Natural killer cell treated with Interleukin-12 subunit alpha and Interleukin-12 subunit beta and Interleukin-15 and Interleukin-18, amount 100 ng/mL, for 72 hours (primary cell): ENCODE measurements around the gene LHX4. TPM values are rescaled to one million over a fixed set of nuclear protein-coding genes. Genes with fewer than 3 reads are reported as not detected.
A peak's percentile ranks its signal among the peaks of the same experiment; 100 is the strongest.

ENCODE experiments used
- ATAC-seq, 2 donors: fragments of 150-1000 bp; cut with Tn5 transposase in 1 of 2; sonication (Bioruptor Pico), chemical (Tn5 transposase) in 1 of 2; 2 replicates each; pipeline ENCODE4 v1.10.0; 2021
- DNase-seq: peaks from one replicate; pipeline ENCODE4 v3.0.0; 2022; ENCODE audit warnings: low spot score
- H3K27ac Mint-ChIP-seq, 2 donors: 1 replicate in 1 of 2; 2 replicates in 1 of 2; pipeline ENCODE4 v1.8.0; 2022; ENCODE audit warnings: mixed read lengths in 2 of 2, mild to moderate bottlenecking in 1 of 2, moderate library complexity in 1 of 2
- H3K27me3 Mint-ChIP-seq, 2 donors: 1 replicate in 1 of 2; 2 replicates in 1 of 2; pipeline ENCODE4 v1.8.0; 2022; ENCODE audit warnings: mixed read lengths in 2 of 2
- H3K36me3 Mint-ChIP-seq: one replicate; pipeline ENCODE4 v1.8.0; 2022; ENCODE audit warnings: mixed read lengths
- H3K4me1 Mint-ChIP-seq, 2 donors: 1 replicate in 1 of 2; 2 replicates in 1 of 2; pipeline ENCODE4 v1.8.0; 2022; ENCODE audit warnings: low read depth in 2 of 2, mixed read lengths in 2 of 2, mild to moderate bottlenecking in 1 of 2
- H3K4me3 Mint-ChIP-seq: one replicate; pipeline ENCODE4 v1.8.0; 2022; ENCODE audit warnings: mixed read lengths
- H3K9me3 Mint-ChIP-seq: 2 replicates; pipeline ENCODE4 v1.8.0; 2022; ENCODE audit warnings: mixed read lengths
- total RNA-seq, 2 donors: library from RNA; stranded (reverse); gene quantifications; one replicate each; pipeline ENCODE4 v1.2.3, GENCODE V29; 2022

LHX4 gene
- total RNA-seq, 2 donors from 2014 or later = not detected

GRCh38 chr1:180248731-180249681, 18.9 kb downstream of the LHX4 start:
- Mint-ChIP-seq H3K4me3 (no peak overlapping the region), H3K36me3 (no peaks in the 10 kb centered on the region), H3K27me3 (peaks cover 0 to 7% of the 10 kb centered on the region in 2 donors), H3K9me3 (no peaks in the 10 kb centered on the region), H3K4me1 (peaks cover 0 to 9% of the 10 kb centered on the region in 2 donors), H3K27ac (no peak overlapping the region)
- DNase-seq = peak; percentile 45
- no peak for ATAC-seq

GRCh38 chr1:180249725-180250498, 19.8 kb downstream of the LHX4 start:
- H3K36me3 Mint-ChIP-seq = no peaks in the 10 kb centered on the region
- ATAC-seq (no peak), DNase-seq (peak; percentile 37)
- H3K4me1 Mint-ChIP-seq = peaks cover 0 to 9% of the 10 kb centered on the region in 2 donors
- H3K9me3 Mint-ChIP-seq = no peaks in the 10 kb centered on the region
- H3K4me3 Mint-ChIP-seq = no peak overlapping the region
- H3K27ac Mint-ChIP-seq = no peak overlapping the region
- peaks cover 0 to 10% of the 10 kb centered on the region in 2 donors for H3K27me3 Mint-ChIP-seq

- no peaks in the 10 kb centered on the region for H3K36me3 Mint-ChIP-seq
- DNase-seq = peak; percentile 52
- ATAC-seq = no peak
- H3K27me3 Mint-ChIP-seq = peaks cover 0 to 10% of the 10 kb centered on the region in 2 donors
- no peak overlapping the region for H3K4me3 Mint-ChIP-seq
- H3K27ac Mint-ChIP-seq = no peak overlapping the region
- no peaks in the 10 kb centered on the region for H3K9me3 Mint-ChIP-seq
- H3K4me1 Mint-ChIP-seq = peaks cover 0 to 9% of the 10 kb centered on the region in 2 donors
These were observed 20.4 kb downstream of the LHX4 start for GRCh38 chr1:180250499-180250770.

GRCh38 chr1:180250883-180251509, 20.9 kb downstream of the LHX4 start:
- no peak overlapping the region for H3K4me3 Mint-ChIP-seq
- peaks cover 0 to 9% of the 10 kb centered on the region in 2 donors for H3K4me1 Mint-ChIP-seq
- no peak overlapping the region for H3K27ac Mint-ChIP-seq
- H3K27me3 Mint-ChIP-seq = peaks cover 0 to 11% of the 10 kb centered on the region in 2 donors
- no peaks in the 10 kb centered on the region for H3K36me3 Mint-ChIP-seq
- DNase-seq = peak; percentile 51
- no peaks in the 10 kb centered on the region for H3K9me3 Mint-ChIP-seq
- no peak for ATAC-seq

GRCh38 chr1:180251526-180252305, 21.7 kb downstream of the LHX4 start:
- H3K27ac Mint-ChIP-seq = no peak overlapping the region
- no peaks in the 10 kb centered on the region for H3K36me3 Mint-ChIP-seq
- ATAC-seq = no peak
- DNase-seq = peak; percentile 32
- peaks cover 0 to 9% of the 10 kb centered on the region in 2 donors for H3K4me1 Mint-ChIP-seq
- peaks cover 0 to 15% of the 10 kb centered on the region in 2 donors for H3K27me3 Mint-ChIP-seq
- H3K9me3 Mint-ChIP-seq = no peaks in the 10 kb centered on the region
- no peak overlapping the region for H3K4me3 Mint-ChIP-seq

GRCh38 chr1:180252638-180253536, 22.8 kb downstream of the LHX4 start:
- peak; percentile 39 to 65 for ATAC-seq
- no peak overlapping the region for H3K4me3 Mint-ChIP-seq
- no peaks in the 10 kb centered on the region for H3K9me3 Mint-ChIP-seq
- peak; percentile 71 for DNase-seq
- peaks cover 3 to 9% of the 10 kb centered on the region in 2 donors for H3K4me1 Mint-ChIP-seq
- no peaks in the 10 kb centered on the region for H3K36me3 Mint-ChIP-seq
- H3K27ac Mint-ChIP-seq = no peak overlapping the region
- peaks cover 7 to 21% of the 10 kb centered on the region in 2 donors for H3K27me3 Mint-ChIP-seq

GRCh38 chr1:180253585-180254495, 23.8 kb downstream of the LHX4 start:
- Mint-ChIP-seq H3K36me3 (no peaks in the 10 kb centered on the region), H3K27ac (no peak overlapping the region), H3K4me3 (no peak overlapping the region), H3K4me1 (peaks cover 3 to 9% of the 10 kb centered on the region in 2 donors), H3K27me3 (peaks cover 11 to 26% of the 10 kb centered on the region in 2 donors), H3K9me3 (no peaks in the 10 kb centered on the region)
- DNase-seq (peak; percentile 54), ATAC-seq (no peak)

GRCh38 chr1:180254496-180254819, 24.4 kb downstream of the LHX4 start:
- no peaks in the 10 kb centered on the region for H3K9me3 Mint-ChIP-seq
- DNase-seq (no peak), ATAC-seq (no peak)
- peaks cover 11 to 30% of the 10 kb centered on the region in 2 donors for H3K27me3 Mint-ChIP-seq
- H3K36me3 Mint-ChIP-seq = no peaks in the 10 kb centered on the region
- H3K4me1 Mint-ChIP-seq = peaks cover 3 to 9% of the 10 kb centered on the region in 2 donors
- H3K27ac Mint-ChIP-seq = no peak overlapping the region
- H3K4me3 Mint-ChIP-seq = no peak overlapping the region

- ATAC-seq (no peak), DNase-seq (no peak)
- peaks cover 11 to 27% of the 10 kb centered on the region in 2 donors for H3K27me3 Mint-ChIP-seq
- H3K4me1 Mint-ChIP-seq = peaks cover 3 to 5% of the 10 kb centered on the region in 2 donors
- no peaks in the 10 kb centered on the region for H3K9me3 Mint-ChIP-seq
- H3K36me3 Mint-ChIP-seq = no peaks in the 10 kb centered on the region
- H3K4me3 Mint-ChIP-seq = no peak overlapping the region
- H3K27ac Mint-ChIP-seq = no peak overlapping the region
These were observed 24.8 kb downstream of the LHX4 start for GRCh38 chr1:180254854-180255253.

- Mint-ChIP-seq H3K4me1 (peaks cover 0 to 3% of the 10 kb centered on the region in 2 donors), H3K36me3 (no peaks in the 10 kb centered on the region), H3K4me3 (no peak overlapping the region), H3K27me3 (peaks cover 11 to 27% of the 10 kb centered on the region in 2 donors), H3K27ac (no peak overlapping the region), H3K9me3 (no peaks in the 10 kb centered on the region)
- DNase-seq = no peak
- no peak for ATAC-seq
These were observed 25.7 kb downstream of the LHX4 start for GRCh38 chr1:180255536-180256340.

GRCh38 chr1:180256341-180257027, 26.4 kb downstream of the LHX4 start:
- DNase-seq (no peak), ATAC-seq (no peak)
- Mint-ChIP-seq H3K9me3 (no peaks in the 10 kb centered on the region), H3K27me3 (peaks cover 11 to 27% of the 10 kb centered on the region in 2 donors), H3K4me1 (peaks cover 0 to 3% of the 10 kb centered on the region in 2 donors), H3K36me3 (no peaks in the 10 kb centered on the region), H3K27ac (no peak overlapping the region), H3K4me3 (no peak overlapping the region)
